GM12801 (cell line): ENCODE results near the gene KCNK15.

Experiments
- CTCF ChIP-seq: IDR thresholded peaks from one replicate; pipeline ENCODE4 v1.5.1; 2011; ENCODE audit warnings: control low read depth; ENCODE audit not compliant: insufficient read length; ENCODE audit errors: extremely low read depth

KCNK15 gene

GRCh38 chr20:44703183-44703925 lies 42.3 kb upstream of the KCNK15 start:
- no peak for TF ChIP-seq CTCF

- TF ChIP-seq CTCF = no peak
Measured at GRCh38 chr20:44703956-44704488, 41.6 kb upstream of the KCNK15 start.

- TF ChIP-seq CTCF = no peak
Measured at GRCh38 chr20:44704551-44704971, 41.1 kb upstream of the KCNK15 start.

GRCh38 chr20:44705364-44706094 lies 40.1 kb upstream of the KCNK15 start:
- no peak for TF ChIP-seq CTCF

GRCh38 chr20:44706301-44707017 lies 39.2 kb upstream of the KCNK15 start:
- no peak for TF ChIP-seq CTCF

GRCh38 chr20:44707018-44707579 lies 38.6 kb upstream of the KCNK15 start:
- TF ChIP-seq CTCF = no peak

- no peak for TF ChIP-seq CTCF
Measured at GRCh38 chr20:44709380-44709779, 36.3 kb upstream of the KCNK15 start.
